ENCODE measurements around the gene ABLIM2.
A peak's percentile ranks its signal among the peaks of the same experiment; 100 is the strongest.

ABLIM2 gene

GRCh38 chr4:7998447-7998846, 160.2 kb downstream of the ABLIM2 start:
- no peak for FAIRE-seq

GRCh38 chr4:7995866-7996265, 162.7 kb downstream of the ABLIM2 start:
- FAIRE-seq, result no peak

- no peak for FAIRE-seq
Measured at GRCh38 chr4:7995135-7995534, 163.5 kb downstream of the ABLIM2 start.

GRCh38 chr4:7993671-7994070, 164.9 kb downstream of the ABLIM2 start:
- no peak for FAIRE-seq

DNA sequence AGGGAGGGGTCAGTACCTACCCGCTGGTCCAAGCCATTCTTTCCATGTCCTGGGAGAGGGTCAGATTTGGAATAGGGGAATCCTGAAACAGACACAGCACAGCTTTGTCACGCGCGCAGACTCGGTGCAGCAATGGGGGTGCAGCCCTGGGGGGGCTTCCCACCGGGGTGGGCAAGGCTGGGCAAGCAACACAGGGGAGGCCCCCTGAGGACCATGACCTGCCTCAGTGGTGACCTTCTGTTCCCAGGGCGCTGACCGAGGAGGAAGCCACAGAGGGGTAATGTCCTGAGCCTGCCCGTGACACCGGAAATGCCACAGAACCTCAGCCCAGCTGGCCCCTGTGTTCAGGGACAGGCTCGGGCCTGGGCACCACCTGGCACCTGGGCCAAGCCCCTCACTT, 165.8 kb downstream of the ABLIM2 start:
- FAIRE-seq, result no peak

DNA sequence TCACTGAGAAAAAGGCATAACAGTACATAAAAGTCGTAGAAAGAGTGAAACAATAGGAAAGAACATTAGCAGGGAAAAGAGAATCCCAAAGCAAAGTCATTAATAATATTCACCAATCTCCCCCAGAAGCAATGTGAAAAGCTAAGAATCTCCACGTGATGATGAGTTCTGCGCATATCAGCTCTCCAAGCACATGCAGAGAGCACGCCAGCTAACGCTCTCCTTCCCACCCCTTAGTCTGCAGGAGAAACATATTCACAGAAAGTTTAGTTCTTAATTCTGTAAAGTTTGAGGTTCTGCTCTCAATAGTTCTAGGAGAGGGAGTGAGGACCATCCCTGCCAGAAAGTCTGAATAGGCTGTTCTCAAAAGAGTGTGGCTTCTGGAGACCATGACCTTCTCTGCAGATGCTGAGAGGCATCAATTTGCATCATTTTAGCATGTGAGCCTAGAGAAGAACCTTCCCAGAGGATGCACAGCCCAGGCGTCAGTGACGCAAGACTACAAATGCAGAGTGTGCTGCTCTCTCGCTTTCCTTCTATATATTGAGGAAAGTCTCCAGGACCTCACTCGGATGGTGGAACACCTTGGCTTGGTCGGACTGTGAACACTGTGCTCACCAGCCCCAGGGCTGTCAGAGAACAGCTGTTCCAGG, 167.7 kb downstream of the ABLIM2 start:
- FAIRE-seq, result no peak

DNA sequence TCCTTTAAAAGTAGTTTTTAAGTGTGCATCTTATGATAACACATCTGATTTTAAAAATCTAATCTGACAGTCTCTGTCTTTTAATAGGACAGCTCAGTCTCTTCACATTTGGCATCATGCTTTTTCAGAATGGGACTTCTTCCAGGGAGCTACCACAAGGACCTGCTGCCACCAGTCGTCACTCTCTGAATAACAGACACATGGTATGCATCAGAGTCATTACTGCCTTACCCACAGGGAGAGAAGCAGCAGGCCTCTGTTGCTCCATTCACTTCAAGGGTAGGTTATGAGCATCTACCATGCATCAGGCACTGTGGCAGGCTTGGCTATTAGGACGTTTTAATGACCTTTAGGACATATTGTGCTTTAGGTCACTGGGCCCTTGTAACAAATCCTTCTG, 169.0 kb downstream of the ABLIM2 start:
- no peak for FAIRE-seq

GRCh38 chr4:7988437-7988836, 170.2 kb downstream of the ABLIM2 start:
- no peak for FAIRE-seq

DNA sequence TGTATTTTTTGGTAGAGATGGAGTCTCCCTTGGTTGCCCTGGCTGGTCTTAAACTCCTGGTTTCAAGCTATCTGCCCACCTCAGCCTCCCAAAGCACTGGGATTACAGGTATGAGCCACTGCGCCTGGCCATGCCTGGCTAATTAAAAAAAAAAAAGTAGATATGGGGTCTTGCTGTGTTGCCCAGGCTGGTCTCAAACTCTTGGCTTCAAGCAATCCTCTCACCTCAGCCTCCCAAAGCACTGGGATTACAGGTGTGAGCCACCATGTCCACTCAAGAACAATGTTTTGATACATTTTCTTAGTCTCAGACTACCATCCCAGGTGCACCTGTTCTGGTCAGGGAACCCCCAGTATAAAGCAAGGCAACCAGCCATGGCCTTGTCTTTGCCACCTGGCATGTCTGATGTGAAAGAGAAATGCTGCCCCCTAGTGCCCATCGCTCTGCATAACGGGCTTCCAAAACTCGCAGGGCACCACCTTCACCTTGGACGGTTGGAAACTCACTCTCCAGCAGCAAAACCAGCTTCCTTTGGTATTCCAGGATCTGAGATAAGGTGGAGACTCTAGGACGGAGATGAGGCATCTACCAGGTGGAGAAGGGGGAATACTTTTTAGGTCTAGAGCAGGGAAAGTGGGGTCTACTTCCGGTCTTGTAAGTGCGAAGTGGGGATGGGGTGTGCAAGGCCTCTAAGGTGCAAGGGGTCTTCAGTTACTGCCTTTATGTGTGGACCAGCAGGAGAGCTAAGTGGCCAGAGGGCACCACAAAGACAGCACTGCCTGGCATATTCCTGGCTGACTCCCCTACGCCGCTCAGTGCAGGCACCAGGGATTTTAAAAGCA, 171.2 kb downstream of the ABLIM2 start:
- peak; percentile 9 for FAIRE-seq

- FAIRE-seq, result no peak
Measured at GRCh38 chr4:7985891-7986441, 172.6 kb downstream of the ABLIM2 start.

DNA sequence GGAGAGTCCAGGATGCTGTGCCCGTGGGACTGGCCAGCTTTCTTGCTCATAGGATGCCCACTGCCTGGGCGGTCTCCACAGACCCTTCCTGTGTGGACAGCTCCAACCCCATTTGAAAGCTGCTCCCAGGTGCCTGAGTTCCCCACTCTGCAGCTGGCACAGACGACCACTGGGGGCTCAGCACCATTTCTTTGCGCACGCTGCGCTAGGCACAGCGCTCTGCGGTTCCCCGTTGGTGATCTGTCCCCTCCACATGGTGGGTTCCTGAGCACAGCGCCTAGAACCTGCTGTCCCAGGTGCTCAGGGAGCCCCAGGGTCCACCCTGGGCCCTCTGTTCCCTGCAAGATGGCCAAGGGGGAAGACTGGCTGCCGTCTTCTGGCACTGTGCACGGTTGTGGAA, 173.5 kb downstream of the ABLIM2 start:
- no peak for FAIRE-seq

DNA sequence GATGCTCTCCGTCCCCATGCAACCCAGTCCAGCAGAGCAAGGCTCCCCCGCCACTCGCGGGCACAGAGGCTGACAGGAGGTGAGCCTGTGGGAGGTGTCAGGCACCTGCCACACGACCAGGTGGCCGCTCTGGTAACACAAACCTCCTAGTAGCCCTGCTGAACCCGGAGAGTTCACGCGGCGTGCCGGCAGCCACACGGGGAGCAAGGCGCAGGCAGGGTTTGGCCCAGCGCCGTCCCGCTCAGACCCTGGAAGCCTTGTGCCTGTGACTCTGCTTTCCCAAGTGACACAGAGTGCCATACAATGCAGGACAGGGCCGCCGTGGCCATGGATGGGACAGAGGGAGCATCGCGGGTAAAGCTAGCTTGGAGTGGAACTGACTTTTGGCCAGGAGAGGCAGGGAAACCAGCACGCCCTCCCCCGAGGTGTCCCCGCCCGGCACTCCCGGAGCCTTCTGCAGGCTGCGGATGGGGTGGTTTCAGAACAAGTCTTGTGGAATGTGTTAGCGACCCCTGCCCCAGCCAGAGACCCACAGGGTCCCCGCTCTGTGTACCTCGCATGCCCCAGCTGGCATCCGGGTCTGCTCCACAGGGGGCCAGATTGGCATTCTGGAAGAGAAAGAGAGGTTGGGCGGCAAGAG, 174.2 kb downstream of the ABLIM2 start:
- FAIRE-seq, result no peak

GRCh38 chr4:7983296-7983695, 175.3 kb downstream of the ABLIM2 start:
- FAIRE-seq, result no peak

- FAIRE-seq, result no peak
Measured at GRCh38 chr4:7981738-7982394, 176.7 kb downstream of the ABLIM2 start.

DNA sequence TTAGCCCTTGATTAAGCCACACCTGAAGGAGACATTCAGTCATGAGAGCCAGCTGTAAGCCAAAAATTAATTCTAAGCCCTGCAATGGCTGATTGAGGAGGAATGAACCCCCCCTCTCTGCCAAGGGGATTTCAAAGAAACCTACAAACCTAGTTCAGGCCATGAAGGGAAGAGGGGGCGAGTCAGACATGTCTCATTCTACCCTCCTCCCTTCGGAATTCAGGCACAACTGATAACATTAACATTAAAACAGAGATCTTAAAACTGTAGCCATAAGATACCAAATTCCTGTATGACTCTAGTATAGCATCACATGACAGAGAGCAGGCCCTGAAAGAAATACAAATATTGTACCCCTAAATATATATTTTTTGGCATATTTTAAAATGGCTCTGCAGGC, 178.6 kb downstream of the ABLIM2 start:
- FAIRE-seq, result no peak

DNA sequence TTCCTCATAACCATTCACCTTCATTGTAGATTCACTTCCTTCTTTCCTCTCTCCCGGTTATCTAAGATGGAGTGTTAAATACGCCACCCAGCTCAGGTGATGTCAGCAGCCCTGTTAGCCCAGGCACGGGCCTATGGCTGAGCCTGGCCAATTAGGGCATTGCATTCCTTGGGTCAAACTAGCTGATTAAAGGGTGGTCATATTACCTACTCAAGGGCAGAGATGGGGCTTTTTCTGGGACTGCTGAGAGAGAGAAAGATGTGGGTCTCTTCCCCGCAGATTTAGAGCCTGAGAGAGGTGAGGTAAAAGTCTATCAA, 179.0 kb downstream of the ABLIM2 start:
- no peak for FAIRE-seq

DNA sequence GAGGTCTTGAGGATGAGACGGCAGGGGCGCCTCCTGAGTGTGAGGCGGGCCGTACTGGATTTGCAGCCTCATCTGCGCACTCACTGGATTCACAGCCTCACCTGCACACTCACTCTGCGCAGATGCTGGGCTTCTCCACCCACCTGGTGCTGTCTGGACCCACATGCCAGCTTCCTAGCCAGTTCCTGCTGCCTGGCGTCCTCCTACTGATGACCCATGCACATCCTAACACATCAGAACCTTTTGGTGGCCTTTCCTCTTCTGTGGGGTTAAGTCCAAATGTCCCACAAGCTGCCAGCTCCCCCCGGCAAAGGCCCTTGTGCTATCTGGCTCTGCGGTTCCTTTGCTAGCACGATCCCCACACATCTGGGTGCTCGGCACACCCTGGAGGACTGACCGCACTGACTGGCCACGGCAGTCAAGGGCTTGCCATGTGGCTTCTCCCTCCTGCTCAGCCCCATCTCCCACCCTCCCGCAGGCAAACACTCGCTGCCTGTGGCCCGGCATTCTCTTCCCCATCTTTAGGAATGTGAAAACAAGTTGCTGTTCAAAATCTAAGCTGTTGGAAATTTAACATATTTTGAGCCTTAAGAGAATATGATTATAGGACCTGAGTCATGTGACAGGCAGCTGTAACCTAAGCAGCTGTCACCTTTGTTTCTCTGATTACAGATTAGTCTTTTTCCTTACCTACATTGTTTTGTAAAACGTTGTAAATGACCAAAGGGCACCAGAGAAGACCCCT, 179.5 kb downstream of the ABLIM2 start:
- FAIRE-seq, result no peak

DNA sequence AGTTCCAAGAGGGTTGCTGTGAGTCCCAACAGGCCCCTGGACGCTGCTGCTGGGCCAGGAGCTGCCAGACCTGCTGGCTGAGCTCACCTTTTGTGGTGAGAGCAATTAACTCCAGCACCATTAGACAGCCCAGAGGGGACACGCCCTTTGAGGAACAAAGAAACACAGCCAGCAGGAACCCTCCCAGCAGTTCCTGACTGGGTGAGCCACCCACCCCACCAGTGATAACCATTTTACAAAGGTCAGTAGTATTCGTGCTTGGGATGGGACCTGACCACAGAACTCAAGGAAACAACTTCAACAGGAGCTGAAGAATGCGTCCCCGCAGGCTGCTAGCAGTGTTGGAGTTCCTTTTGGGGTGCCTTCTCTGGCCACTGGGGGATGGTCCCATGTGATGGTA, 180.1 kb downstream of the ABLIM2 start:
- no peak for FAIRE-seq

GRCh38 chr4:7976634-7977033, 182.0 kb downstream of the ABLIM2 start:
- no peak for FAIRE-seq

GRCh38 chr4:7976025-7976424, 182.6 kb downstream of the ABLIM2 start:
- no peak for FAIRE-seq

DNA sequence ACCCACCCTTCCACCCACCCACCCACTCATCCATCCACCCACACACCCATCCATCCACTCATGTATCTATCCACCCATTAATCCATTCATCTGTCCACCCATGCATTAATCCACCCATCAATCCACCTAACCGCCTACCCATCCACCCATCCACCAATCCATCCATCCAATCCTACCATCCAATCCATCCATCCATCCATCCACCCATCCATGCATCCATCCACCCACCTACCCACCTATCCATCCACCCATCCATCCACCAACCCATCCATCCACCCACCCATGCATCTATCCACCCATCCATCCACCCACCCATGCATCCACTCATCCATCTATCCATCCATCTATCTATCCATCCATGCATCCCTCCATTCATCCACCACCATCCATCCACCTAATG, 184.2 kb downstream of the ABLIM2 start:
- FAIRE-seq, result no peak

- no peak for FAIRE-seq
Measured at GRCh38 chr4:7973545-7973981, 185.1 kb downstream of the ABLIM2 start.

All from islet of Langerhans (tissue), 1 donor.